H1 (cell line): ENCODE results near the gene CCDC47. TPM values are rescaled to one million over a fixed set of nuclear protein-coding genes. Genes with fewer than 3 reads are reported as not detected.
A peak's percentile ranks its signal among the peaks of the same experiment; 100 is the strongest.

Experiments used
- CTCF ChIA-PET: fragments of 300-600 bp; sonication (Branson Sonifier 250); formaldehyde crosslinking; loops from one replicate; lab custom pipeline; 2021; ENCODE audit not compliant: partially characterized antibody; lab: Charles Lee
- POLR2A ChIA-PET: fragments of 300-600 bp; sonication (Branson Sonifier 250); formaldehyde crosslinking; loops from one replicate; lab custom pipeline; 2021; ENCODE audit warnings: inconsistent platforms; ENCODE audit not compliant: partially characterized antibody; lab: Charles Lee
- DNase-seq, 2 experiments: peaks; one replicate each; pipeline versions ENCODE4 v3.0.0 to v3.0.0-alpha.2; 2010 to 2022; ENCODE audit warnings: low spot score in 2 of 2, low read depth in 1 of 2, mixed read lengths in 1 of 2
- FAIRE-seq: peaks from 2 replicates; lab custom pipeline; 2011; peaks lifted over from hg19 to GRCh38; lab: Jason Lieb, UNC
- H2AFZ ChIP-seq: 2 replicates; pipeline ENCODE4 v1.8.1; 2012; ENCODE audit warnings: low read length, inconsistent platforms
- H2AK5ac ChIP-seq: 2 replicates; pipeline ENCODE4 v1.6.1; 2013; ENCODE audit warnings: low read depth, low read length
- H2BK120ac ChIP-seq: replicated peaks from 2 replicates; pipeline ENCODE3; 2013; ENCODE audit warnings: low read depth, low read length, inconsistent platforms
- H2BK12ac ChIP-seq: 2 replicates; pipeline ENCODE4 v1.6.1; 2013; ENCODE audit warnings: low read depth, low read length
- H2BK15ac ChIP-seq: 2 replicates; pipeline ENCODE4 v1.6.1; 2013; ENCODE audit warnings: low read length
- H2BK20ac ChIP-seq: 2 replicates; pipeline ENCODE4 v1.6.1; 2013; ENCODE audit warnings: low read length
- H2BK5ac ChIP-seq: 2 replicates; pipeline ENCODE4 v1.6.1; 2013; ENCODE audit warnings: low read depth, low read length
- H3K14ac ChIP-seq: 2 replicates; pipeline ENCODE4 v1.6.1; 2013; ENCODE audit warnings: inconsistent platforms; ENCODE audit not compliant: insufficient read length
- H3K18ac ChIP-seq: 2 replicates; pipeline ENCODE4 v1.6.1; 2013; ENCODE audit warnings: low read length; ENCODE audit errors: extremely low read depth
- H3K23ac ChIP-seq: 2 replicates; pipeline ENCODE4 v1.6.1; 2013; ENCODE audit warnings: inconsistent platforms; ENCODE audit not compliant: insufficient read length
- H3K23me2 ChIP-seq: 2 replicates; pipeline ENCODE4 v1.6.1; 2013; ENCODE audit warnings: low read depth, low read length
- H3K27ac ChIP-seq: 2 replicates; pipeline ENCODE4 v1.6.1; 2011; ENCODE audit warnings: low read depth, low read length, inconsistent platforms
- H3K27me3 ChIP-seq, 4 experiments: replicated peaks in 1 of 4; 1 replicate in 1 of 4; 2 replicates in 3 of 4; pipeline versions ENCODE4 v1.6.1 to v1.8.1; 2011 to 2013; ENCODE audit warnings: low read length in 3 of 4, mild to moderate bottlenecking in 3 of 4, inconsistent platforms in 2 of 4, mixed read lengths in 2 of 4, moderate library complexity in 1 of 4; ENCODE audit not compliant: control insufficient read depth in 3 of 4, insufficient read depth in 3 of 4; ENCODE audit errors: extremely low read depth in 1 of 4
- H3K36me3 ChIP-seq, 4 experiments: 2 replicates each; pipeline versions ENCODE4 v1.6.1 to v1.8.1; 2011 to 2013; ENCODE audit warnings: mild to moderate bottlenecking in 4 of 4, low read length in 3 of 4, moderate library complexity in 2 of 4, control low read depth in 1 of 4, inconsistent platforms in 1 of 4; ENCODE audit not compliant: insufficient read depth in 4 of 4, control insufficient read depth in 2 of 4
- H3K4ac ChIP-seq: replicated peaks from 2 replicates; pipeline ENCODE3; 2013; ENCODE audit warnings: low read length, low read depth, mixed read lengths, inconsistent platforms; ENCODE audit not compliant: insufficient read length
- H3K4me1 ChIP-seq, 4 experiments: replicated peaks in 1 of 4; 1 replicate in 1 of 4; 2 replicates in 3 of 4; pipeline versions ENCODE4 v1.6.1 to v1.8.1; 2011 to 2013; ENCODE audit warnings: low read length in 3 of 4, inconsistent platforms in 2 of 4, mixed read lengths in 1 of 4; ENCODE audit not compliant: insufficient read depth in 4 of 4, control insufficient read depth in 3 of 4
- H3K4me2 ChIP-seq, 2 experiments: 2 replicates each; pipeline versions ENCODE4 v1.6.1 to v1.8.1; 2011 to 2013; ENCODE audit warnings: low read depth in 2 of 2, low read length in 2 of 2, control low read depth in 1 of 2, inconsistent platforms in 1 of 2, mild to moderate bottlenecking in 1 of 2; ENCODE audit not compliant: insufficient read depth in 1 of 2
- H3K4me3 ChIP-seq, 4 experiments: fragments of 200-600, 300-600 bp in 1 of 4; sonication (generic), shearing (Covaris generic), sonication (Bioruptor Twin) in 1 of 4; 2 replicates each; pipeline versions ENCODE4 v1.5.1 to v1.8.1; 2011 to 2016; ENCODE audit warnings: low read length in 4 of 4, low read depth in 3 of 4, control low read depth in 2 of 4, inconsistent platforms in 2 of 4, mild to moderate bottlenecking in 2 of 4, mixed read lengths in 1 of 4, moderate library complexity in 1 of 4; ENCODE audit not compliant: insufficient read depth in 2 of 4; ENCODE audit errors: extremely low read depth in 1 of 4
- H3K56ac ChIP-seq: replicated peaks from 2 replicates; pipeline ENCODE3; 2013; ENCODE audit warnings: low read depth, mild to moderate bottlenecking, mixed read lengths, low read length, inconsistent platforms; ENCODE audit not compliant: insufficient read length
- H3K79me1 ChIP-seq: 2 replicates; pipeline ENCODE4 v1.6.1; 2013; ENCODE audit warnings: low read depth, low read length, control low read depth
- H3K79me2 ChIP-seq, 2 experiments: 2 replicates each; pipeline versions ENCODE4 v1.6.1 to v1.8.1; 2012 to 2013; ENCODE audit warnings: low read length in 2 of 2, mild to moderate bottlenecking in 2 of 2, inconsistent platforms in 1 of 2; ENCODE audit not compliant: insufficient read depth in 2 of 2, control insufficient read depth in 1 of 2
- H3K9ac ChIP-seq, 4 experiments: replicated peaks in 1 of 4; 1 replicate in 1 of 4; 2 replicates in 3 of 4; pipeline versions ENCODE4 v1.6.1 to v1.8.1; 2011 to 2013; ENCODE audit warnings: low read depth in 3 of 4, low read length in 3 of 4, control low read depth in 2 of 4, mild to moderate bottlenecking in 2 of 4, moderate library complexity in 2 of 4, inconsistent platforms in 1 of 4; ENCODE audit errors: extremely low read depth in 1 of 4
- H3K9me3 ChIP-seq, 2 experiments: 2 replicates each; pipeline versions ENCODE4 v1.6.1 to v1.8.1; 2012 to 2013; ENCODE audit warnings: mild to moderate bottlenecking in 2 of 2, moderate library complexity in 2 of 2, control low read depth in 1 of 2, inconsistent platforms in 1 of 2, low read depth in 1 of 2, low read length in 1 of 2, mixed read lengths in 1 of 2; ENCODE audit not compliant: insufficient read depth in 2 of 2
- H4K20me1 ChIP-seq, 2 experiments: replicated peaks in 1 of 2; 2 replicates each; pipeline versions ENCODE3 to v1.8.1; 2011 to 2013; ENCODE audit warnings: inconsistent platforms in 2 of 2, low read length in 2 of 2, mild to moderate bottlenecking in 1 of 2; ENCODE audit not compliant: insufficient read depth in 2 of 2, control insufficient read depth in 1 of 2
- H4K5ac ChIP-seq: 2 replicates; pipeline ENCODE4 v1.6.1; 2013; ENCODE audit warnings: low read length, low read depth, mixed read lengths, inconsistent platforms; ENCODE audit not compliant: insufficient read length
- H4K8ac ChIP-seq: 2 replicates; pipeline ENCODE4 v1.8.0; 2013; ENCODE audit warnings: mild to moderate bottlenecking, moderate library complexity, low read length, inconsistent platforms; ENCODE audit not compliant: insufficient read depth; ENCODE audit errors: extremely low read depth
- H4K91ac ChIP-seq: replicated peaks from 2 replicates; pipeline ENCODE3; 2013; ENCODE audit warnings: low read length, mixed read lengths, inconsistent platforms; ENCODE audit not compliant: insufficient read length
- ATF3 ChIP-seq: IDR thresholded peaks from 2 replicates; pipeline ENCODE4 v1.6.1; 2011; ENCODE audit warnings: low read depth, mild to moderate bottlenecking, low read length; ENCODE audit not compliant: insufficient read depth
- FOSL1 ChIP-seq: IDR thresholded peaks from 2 replicates; pipeline ENCODE4 v1.6.1; 2011; ENCODE audit warnings: mild to moderate bottlenecking, low read depth, low read length, moderate library complexity; ENCODE audit not compliant: insufficient read depth
- KDM4A ChIP-seq: IDR thresholded peaks from one replicate; pipeline ENCODE4 v1.7.1; 2012; ENCODE audit warnings: low read depth, mild to moderate bottlenecking, moderate library complexity, low read length, inconsistent platforms; ENCODE audit not compliant: severe bottlenecking
- KDM5A ChIP-seq: fragments of 200-600 bp; IDR thresholded peaks from 2 replicates; pipeline ENCODE4 v1.7.1; 2012; ENCODE audit warnings: mild to moderate bottlenecking, low read length, inconsistent platforms, mixed read lengths
- MAFK ChIP-seq: IDR thresholded peaks from 2 replicates; pipeline ENCODE4 v1.6.1; 2012; ENCODE audit warnings: low read depth, mild to moderate bottlenecking, improper control_type of control experiment, low read length
- PHF8 ChIP-seq: fragments of 200-600 bp; sonication (generic); conservative IDR thresholded peaks from 2 replicates; pipeline ENCODE4 v1.7.1; 2012; ENCODE audit warnings: low read depth, mild to moderate bottlenecking, inconsistent platforms, low read length, moderate library complexity
- POLR2A ChIP-seq, 2 experiments: IDR thresholded peaks; 1 replicate in 1 of 2; 2 replicates in 1 of 2; pipeline ENCODE4 v1.6.1; 2011; ENCODE audit warnings: low read depth in 2 of 2, low read length in 2 of 2, mild to moderate bottlenecking in 2 of 2; ENCODE audit errors: control extremely low read depth in 1 of 2
- RAD21 ChIP-seq, 2 experiments: IDR thresholded peaks in 1 of 2; conservative IDR thresholded peaks in 1 of 2; 2 replicates each; pipeline ENCODE4 v1.6.1; 2011; ENCODE audit warnings: low read depth in 2 of 2, low read length in 2 of 2, improper control_type of control experiment in 1 of 2, inconsistent platforms in 1 of 2, mild to moderate bottlenecking in 1 of 2, moderate library complexity in 1 of 2
- SAP30 ChIP-seq: fragments of 300-600 bp; sonication (generic); IDR thresholded peaks from 2 replicates; pipeline ENCODE4 v1.7.1; 2012; ENCODE audit warnings: low read length, moderate library complexity, mild to moderate bottlenecking, inconsistent platforms; ENCODE audit not compliant: insufficient read depth, insufficient replicate concordance
- SIRT6 ChIP-seq: IDR thresholded peaks from one replicate; pipeline ENCODE4 v1.7.1; 2012; ENCODE audit warnings: low read length, inconsistent platforms
- SRF ChIP-seq: IDR thresholded peaks from 2 replicates; pipeline ENCODE4 v1.6.1; 2011; ENCODE audit warnings: mild to moderate bottlenecking, low read depth, low read length, moderate library complexity
- TBP ChIP-seq: IDR thresholded peaks from 2 replicates; pipeline ENCODE4 v1.6.1; 2011; ENCODE audit warnings: low read depth, low read length, improper control_type of control experiment
- WGBS, 2 experiments: shearing (Covaris generic) in 1 of 2; methylation state at CpG; one replicate each; pipeline versions ENCODE4 v1.1.6 to v1.1.7; 2013 to 2015; ENCODE audit warnings: low lambda C conversion rate in 2 of 2, mixed read lengths in 2 of 2, inconsistent platforms in 1 of 2, low coverage in 1 of 2, missing lambda C conversion rate in 1 of 2; ENCODE audit not compliant: insufficient replicate concordance in 2 of 2, insufficient coverage in 1 of 2, insufficient read length in 1 of 2; ENCODE audit errors: extremely low coverage in 1 of 2, missing lambda C conversion rate in 1 of 2; 5-methylcytosine and 5-hydroxymethylcytosine counted together
- polyA plus RNA-seq, 7 experiments: library from polyadenylated mRNA; depleted of rRNA in 3 of 7; stranded (reverse) in 5 of 7; unstranded in 2 of 7; fragments of >200 nt in 5 of 7; fragments of 200-250 nt in 2 of 7; gene quantifications; 1 replicate in 5 of 7; 2 replicates in 1 of 7; 4 replicates in 1 of 7; pipeline versions ENCODE4 v1.2.1 to v1.2.3, GENCODE V29; 2011 to 2013; ENCODE audit warnings: missing spikeins in 2 of 7, mixed read lengths in 2 of 7
- total RNA-seq: library from RNA; stranded (reverse); fragmentation: NEBNext Ultra II Directional; extraction: Animal tissue kit (Norgen Biotek cat#: 25700); gene quantifications from 2 replicates; pipeline ENCODE4 v1.2.1, GENCODE V29; 2021

Gene CCDC47
- total and polyA plus RNA-seq, 2 of the 8 experiments (the other 6 are each of a cell fraction or from before 2014, with no cell fraction given), result 21.2 to 83.1 TPM

GRCh38 chr17:63741143-63741407, 32.3 kb downstream of the CCDC47 start:
- TF ChIP-seq KDM4A (no peak), KDM5A (no peak), SAP30 (no peak), FOSL1 (no peak), SIRT6 (no peak), PHF8 (no peak), ATF3 (no peak), RAD21 (IDR thresholded peaks at IDR 0.05 in 1 of 2, conservative IDR thresholded peaks at IDR 0.05 in 1 of 2; ENCODE audit: low read depth in 2 of 2, low read length in 2 of 2) (no peak), TBP (no peak), MAFK (no peak), SRF (no peak), POLR2A (IDR thresholded peaks at IDR 0.05; ENCODE audit: control extremely low read depth in 1 of 2, low read depth in 2 of 2, low read length in 2 of 2) (no peak)
- no peak overlapping the region for H3K23ac ChIP-seq

More at GRCh38 chr17:63741143-63741407, 32.3 kb downstream of the CCDC47 start:
- Histone ChIP-seq H3K9me3 (no peaks in the 10 kb centered on the region), H3K9ac (peak overlapping the region; percentile 5 to 87 (median 72); a peak in 6 of 7 replicates), H2BK120ac (no peak overlapping the region), H3K23me2 (peaks cover 6% of the 10 kb centered on the region), H3K36me3 (peaks cover 0 to 7% (median 3%) of the 10 kb centered on the region in 4 experiments; a peak in 5 of 8 replicates), H3K27me3 (no peaks in the 10 kb centered on the region), H3K79me1 (no peaks in the 10 kb centered on the region; the same call in 1 of the 2 replicates), H4K91ac (peak overlapping the region; percentile 79), H3K79me2 (peaks cover 0 to 10% of the 10 kb centered on the region in 2 experiments; a peak in 2 of 4 replicates), H4K8ac (peak overlapping the region; percentile 93; the same call in 1 of the 2 replicates), H2BK20ac (no peak overlapping the region), H3K56ac (peak overlapping the region; percentile 88), H2BK15ac (no peak overlapping the region), H4K5ac (peak overlapping the region; percentile 77), H3K4me1 (peaks cover 0 to 3% (median 0%) of the 10 kb centered on the region in 4 experiments; a peak in 2 of 7 replicates), H2AFZ (0 out of 2 replicates have a peak overlapping the region, but pooled peaks have one; percentile 35), H3K27ac (peak overlapping the region; percentile 84), H2AK5ac (no peak overlapping the region), H2BK5ac (peak overlapping the region; percentile 89; the same call in 1 of the 2 replicates), H4K20me1 (no peaks in the 10 kb centered on the region), H3K18ac (peak overlapping the region; percentile 75), H3K4me2 (peak overlapping the region; percentile 75 to 90), H3K4me3 (peak overlapping the region; percentile 56 to 95 (median 88)), H2BK12ac (no peak overlapping the region), H3K4ac (peak overlapping the region; percentile 45), H3K14ac (no peak overlapping the region)
- ChIA-PET POLR2A (interaction anchor here (0.5 to 2.0 kb wide), 9 partner anchors 21 to 98 kb away, joined by 3 to 14 read pairs (median 4); partner anchors contain the start of genes CCDC47 and DDX42), CTCF (no interaction called here)
- 0% methylated on average over 14 of the region's 14 CpGs; no CpG with 5 or more reads in 1 of the 2 experiments for WGBS, 2 experiments
- DNase-seq, result no peak
- FAIRE-seq, result no peak
